Measurements from ENCODE around the gene TPRG1L.
A peak's percentile ranks its signal among the peaks of the same experiment; 100 is the strongest.
"Not testable (repeated sequence)": the region's sequence is repeated elsewhere in the genome, so short reads cannot be mapped to it uniquely, and the experiment has no call there.

Gene TPRG1L

GRCh38 chr1:3624200-3625136, at the start of gene TPRG1L:
Gene TPRG1L (plus strand): TSS chr1:3625015. CDS start chr1:3625073, 58 bp downstream.
- peak; percentile 97 for DNase-seq (ENCODE audit: low spot score)

- DNase-seq (ENCODE audit: low spot score): not testable (repeated sequence)
Observed at GRCh38 chr1:3575515-3575914, 49.3 kb upstream of the TPRG1L start.

- no peak for DNase-seq (ENCODE audit: low spot score)
Observed at GRCh38 chr1:3575993-3576392, 48.8 kb upstream of the TPRG1L start.

- peak; percentile 36 for DNase-seq (ENCODE audit: low spot score)
Observed at GRCh38 chr1:3577300-3577699, 47.5 kb upstream of the TPRG1L start.

GRCh38 chr1:3577711-3578432, 46.9 kb upstream of the TPRG1L start:
- no peak for DNase-seq (ENCODE audit: low spot score)

- no peak for DNase-seq (ENCODE audit: low spot score)
Observed at GRCh38 chr1:3578433-3578805, 46.4 kb upstream of the TPRG1L start.

GRCh38 chr1:3578906-3579305, 45.9 kb upstream of the TPRG1L start:
- DNase-seq (ENCODE audit: low spot score): no peak

- DNase-seq (ENCODE audit: low spot score): no peak
Observed at GRCh38 chr1:3579626-3580025, 45.2 kb upstream of the TPRG1L start.

- no peak for DNase-seq (ENCODE audit: low spot score)
Observed at GRCh38 chr1:3580231-3580630, 44.6 kb upstream of the TPRG1L start.

GRCh38 chr1:3581296-3582036, 43.3 kb upstream of the TPRG1L start:
- no peak for DNase-seq (ENCODE audit: low spot score)

GRCh38 chr1:3583751-3584150, 41.1 kb upstream of the TPRG1L start:
- not testable (repeated sequence) for DNase-seq (ENCODE audit: low spot score)

- no peak for DNase-seq (ENCODE audit: low spot score)
Observed at GRCh38 chr1:3584915-3585314, 39.9 kb upstream of the TPRG1L start.

- DNase-seq (ENCODE audit: low spot score): not testable (repeated sequence)
Observed at GRCh38 chr1:3585353-3585868, 39.4 kb upstream of the TPRG1L start.

GRCh38 chr1:3585940-3586568, 38.8 kb upstream of the TPRG1L start:
- DNase-seq (ENCODE audit: low spot score): no peak

- no peak for DNase-seq (ENCODE audit: low spot score)
Observed at GRCh38 chr1:3586986-3587759, 37.6 kb upstream of the TPRG1L start.

GRCh38 chr1:3588395-3588794, 36.4 kb upstream of the TPRG1L start:
- DNase-seq (ENCODE audit: low spot score): no peak

GRCh38 chr1:3590139-3590763, 34.6 kb upstream of the TPRG1L start:
- no peak for DNase-seq (ENCODE audit: low spot score)

- no peak for DNase-seq (ENCODE audit: low spot score)
Observed at GRCh38 chr1:3590951-3591865, 33.6 kb upstream of the TPRG1L start.

GRCh38 chr1:3593334-3593733, 31.5 kb upstream of the TPRG1L start:
- no peak for DNase-seq (ENCODE audit: low spot score)

Measured in cerebellar cortex (tissue), 1 donor.